PFSK-1 (cell line): ENCODE measurements around the gene DDOST.

Source experiments
- POLR2AphosphoS5 ChIP-seq: IDR thresholded peaks from 2 replicates; pipeline ENCODE4 v1.6.1; 2012; ENCODE audit warnings: low read depth, mild to moderate bottlenecking, control low read depth, low read length, moderate library complexity
- TAF1 ChIP-seq: IDR thresholded peaks from 2 replicates; pipeline ENCODE4 v1.6.1; 2012; ENCODE audit warnings: low read length, control low read depth, borderline replicate concordance; ENCODE audit not compliant: insufficient read depth
- TF ChIP-seq, protein P1 (sequence below), 2 experiments: IDR thresholded peaks; 2 replicates each; pipeline versions ENCODE4 v1.6.1 to v1.8.0; 2011 to 2012; ENCODE audit warnings: low read depth in 2 of 2, low read length in 2 of 2, control low read depth in 1 of 2, inconsistent platforms in 1 of 2, mild to moderate bottlenecking in 1 of 2, moderate library complexity in 1 of 2; ENCODE audit not compliant: insufficient read depth in 1 of 2

- TF ChIP-seq, protein P1, sequence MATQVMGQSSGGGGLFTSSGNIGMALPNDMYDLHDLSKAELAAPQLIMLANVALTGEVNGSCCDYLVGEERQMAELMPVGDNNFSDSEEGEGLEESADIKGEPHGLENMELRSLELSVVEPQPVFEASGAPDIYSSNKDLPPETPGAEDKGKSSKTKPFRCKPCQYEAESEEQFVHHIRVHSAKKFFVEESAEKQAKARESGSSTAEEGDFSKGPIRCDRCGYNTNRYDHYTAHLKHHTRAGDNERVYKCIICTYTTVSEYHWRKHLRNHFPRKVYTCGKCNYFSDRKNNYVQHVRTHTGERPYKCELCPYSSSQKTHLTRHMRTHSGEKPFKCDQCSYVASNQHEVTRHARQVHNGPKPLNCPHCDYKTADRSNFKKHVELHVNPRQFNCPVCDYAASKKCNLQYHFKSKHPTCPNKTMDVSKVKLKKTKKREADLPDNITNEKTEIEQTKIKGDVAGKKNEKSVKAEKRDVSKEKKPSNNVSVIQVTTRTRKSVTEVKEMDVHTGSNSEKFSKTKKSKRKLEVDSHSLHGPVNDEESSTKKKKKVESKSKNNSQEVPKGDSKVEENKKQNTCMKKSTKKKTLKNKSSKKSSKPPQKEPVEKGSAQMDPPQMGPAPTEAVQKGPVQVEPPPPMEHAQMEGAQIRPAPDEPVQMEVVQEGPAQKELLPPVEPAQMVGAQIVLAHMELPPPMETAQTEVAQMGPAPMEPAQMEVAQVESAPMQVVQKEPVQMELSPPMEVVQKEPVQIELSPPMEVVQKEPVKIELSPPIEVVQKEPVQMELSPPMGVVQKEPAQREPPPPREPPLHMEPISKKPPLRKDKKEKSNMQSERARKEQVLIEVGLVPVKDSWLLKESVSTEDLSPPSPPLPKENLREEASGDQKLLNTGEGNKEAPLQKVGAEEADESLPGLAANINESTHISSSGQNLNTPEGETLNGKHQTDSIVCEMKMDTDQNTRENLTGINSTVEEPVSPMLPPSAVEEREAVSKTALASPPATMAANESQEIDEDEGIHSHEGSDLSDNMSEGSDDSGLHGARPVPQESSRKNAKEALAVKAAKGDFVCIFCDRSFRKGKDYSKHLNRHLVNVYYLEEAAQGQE (IDR thresholded peaks at IDR 0.05; ENCODE audit: insufficient read depth in 1 of 2, low read depth in 2 of 2, low read length in 2 of 2) = no peak
- no peak for TF ChIP-seq POLR2AphosphoS5
- TF ChIP-seq TAF1 = no peak
These were observed 24.3 kb downstream of the DDOST start for GRCh38 chr1:20636785-20637347.
